22Rv1 (cell line): ENCODE results near the gene TCEAL9.

ENCODE experiments used
- ZFX ChIP-seq: fragments of 450-650 bp; IDR thresholded peaks from 2 replicates; pipeline ENCODE4 v1.6.1; 2017; ENCODE audit warnings: antibody characterized with exemption, borderline replicate concordance
- TF ChIP-seq, protein P1 (sequence below): fragments of 450-650 bp; IDR thresholded peaks from 2 replicates; pipeline ENCODE4 v1.5.1; 2017; ENCODE audit warnings: mild to moderate bottlenecking

DNA sequence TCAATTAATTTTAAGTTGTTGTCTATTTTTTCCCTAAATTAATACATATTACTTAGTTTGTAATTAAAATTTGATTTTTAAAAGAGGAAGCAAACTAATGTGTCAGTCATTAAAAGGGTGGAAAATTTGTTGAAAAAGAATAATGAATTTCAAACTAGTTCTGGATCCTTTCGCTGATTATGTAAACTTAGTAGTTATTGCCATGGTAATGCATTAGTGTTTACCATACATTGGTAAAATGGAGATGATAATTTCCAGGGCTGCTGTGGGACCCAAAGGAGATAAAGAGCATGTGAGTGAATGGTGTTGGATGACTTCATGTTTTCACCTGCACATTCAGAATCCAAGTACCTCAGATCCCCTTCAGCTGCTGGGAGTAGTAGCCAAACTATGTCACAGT lies 26.6 kb downstream of the TCEAL9 start:
- TF ChIP-seq, protein P1, sequence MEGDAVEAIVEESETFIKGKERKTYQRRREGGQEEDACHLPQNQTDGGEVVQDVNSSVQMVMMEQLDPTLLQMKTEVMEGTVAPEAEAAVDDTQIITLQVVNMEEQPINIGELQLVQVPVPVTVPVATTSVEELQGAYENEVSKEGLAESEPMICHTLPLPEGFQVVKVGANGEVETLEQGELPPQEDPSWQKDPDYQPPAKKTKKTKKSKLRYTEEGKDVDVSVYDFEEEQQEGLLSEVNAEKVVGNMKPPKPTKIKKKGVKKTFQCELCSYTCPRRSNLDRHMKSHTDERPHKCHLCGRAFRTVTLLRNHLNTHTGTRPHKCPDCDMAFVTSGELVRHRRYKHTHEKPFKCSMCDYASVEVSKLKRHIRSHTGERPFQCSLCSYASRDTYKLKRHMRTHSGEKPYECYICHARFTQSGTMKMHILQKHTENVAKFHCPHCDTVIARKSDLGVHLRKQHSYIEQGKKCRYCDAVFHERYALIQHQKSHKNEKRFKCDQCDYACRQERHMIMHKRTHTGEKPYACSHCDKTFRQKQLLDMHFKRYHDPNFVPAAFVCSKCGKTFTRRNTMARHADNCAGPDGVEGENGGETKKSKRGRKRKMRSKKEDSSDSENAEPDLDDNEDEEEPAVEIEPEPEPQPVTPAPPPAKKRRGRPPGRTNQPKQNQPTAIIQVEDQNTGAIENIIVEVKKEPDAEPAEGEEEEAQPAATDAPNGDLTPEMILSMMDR: no peak
- no peak for TF ChIP-seq ZFX
